Diencephalon (tissue), 1 donor: ENCODE data around the gene DCUN1D4. TPM values are rescaled to one million over a fixed set of nuclear protein-coding genes. Genes with fewer than 3 reads are reported as not detected.

ENCODE experiments used
- total RNA-seq: library from RNA; depleted of rRNA; stranded (reverse); fragments of >200 nt; gene quantifications from one replicate; pipeline ENCODE4 v1.2.3, GENCODE V29; 2014

DCUN1D4 gene
- total RNA-seq = 124 TPM

DNA sequence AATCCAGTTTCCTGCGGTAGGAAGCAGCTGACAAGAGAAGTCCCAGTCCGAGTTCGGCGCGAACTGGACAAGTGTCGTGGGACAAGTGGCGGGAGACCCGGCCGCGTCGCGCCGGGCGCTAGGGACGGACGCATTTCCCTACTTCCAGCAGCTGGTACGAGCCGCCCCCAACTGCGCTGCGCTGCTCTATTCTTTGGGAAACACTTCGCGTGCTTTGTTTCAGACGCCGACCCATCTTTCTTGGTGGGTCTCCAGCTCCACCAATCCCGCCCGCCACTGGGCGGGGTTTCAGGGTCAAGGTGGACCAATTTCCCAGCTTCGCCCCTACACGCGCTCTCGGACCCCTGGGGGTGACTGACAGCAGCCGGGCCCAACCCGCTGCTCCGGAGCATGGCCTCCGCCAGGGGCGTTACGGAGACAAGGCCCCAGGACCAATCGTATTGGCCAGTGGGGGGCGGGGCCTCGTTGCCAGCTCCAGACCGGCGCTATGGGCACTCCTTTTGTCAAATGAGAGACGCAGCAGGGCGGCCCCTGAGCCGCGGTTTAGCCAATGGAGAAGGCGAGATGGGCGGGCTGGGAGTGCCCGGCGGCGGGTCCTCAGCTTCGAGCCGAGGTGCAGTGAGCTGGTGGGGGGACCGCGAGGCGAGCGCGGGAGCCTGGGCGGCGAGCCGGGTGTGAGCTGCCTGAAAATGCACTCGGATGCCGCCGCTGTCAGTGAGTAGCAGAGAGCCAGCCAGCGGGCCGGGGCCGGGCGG lies at the start of gene DCUN1D4:
TSS of gene DCUN1D4 (plus strand) at position 600 of the 755 bp plus-strand sequence. CDS start at position 690, 90 bp downstream.

Other genes with a start within 250 kb of the DCUN1D4 start
- gene LRRC66, start 177.2 kb downstream of the DCUN1D4 start, total RNA-seq = 0.46 TPM
- gene SGCB, start 195.1 kb downstream of the DCUN1D4 start, total RNA-seq = 82.6 TPM
- gene SPATA18, start 208.2 kb downstream of the DCUN1D4 start, total RNA-seq = 6.0 TPM